ENCODE results near the gene DLG2.

Gene DLG2

DNA sequence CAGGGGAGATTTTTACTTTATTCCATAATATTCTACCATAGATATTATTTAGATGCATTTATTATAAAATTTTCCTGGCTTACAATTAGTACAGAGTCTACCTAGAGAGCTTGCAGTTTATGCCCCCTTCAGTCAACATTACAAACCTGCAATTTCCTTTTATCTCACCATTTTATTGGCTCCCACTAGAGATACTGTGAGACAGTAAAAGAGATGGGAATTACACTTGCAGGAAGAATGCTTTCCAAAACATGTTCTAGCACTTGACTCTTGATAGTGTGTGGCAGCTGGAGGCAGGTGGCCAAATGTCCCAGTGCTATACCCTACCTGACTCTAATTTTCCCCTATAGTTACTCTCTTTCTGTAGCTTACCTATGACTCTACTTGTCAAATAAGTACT is 863.2 kb downstream of the DLG2 start:
- no peaks in the 10 kb centered on the region for H3K4me1 ChIP-seq (ENCODE audit: control insufficient read depth in 1 of 2, insufficient read depth in 1 of 2, low read depth in 1 of 2, low read length in 1 of 2)
- no peak overlapping the region for H3K4me3 ChIP-seq (ENCODE audit: low read depth in 1 of 2, low read length in 1 of 2)
- H3K27me3 ChIP-seq, result no peaks in the 10 kb centered on the region
- TF ChIP-seq, protein P1, sequence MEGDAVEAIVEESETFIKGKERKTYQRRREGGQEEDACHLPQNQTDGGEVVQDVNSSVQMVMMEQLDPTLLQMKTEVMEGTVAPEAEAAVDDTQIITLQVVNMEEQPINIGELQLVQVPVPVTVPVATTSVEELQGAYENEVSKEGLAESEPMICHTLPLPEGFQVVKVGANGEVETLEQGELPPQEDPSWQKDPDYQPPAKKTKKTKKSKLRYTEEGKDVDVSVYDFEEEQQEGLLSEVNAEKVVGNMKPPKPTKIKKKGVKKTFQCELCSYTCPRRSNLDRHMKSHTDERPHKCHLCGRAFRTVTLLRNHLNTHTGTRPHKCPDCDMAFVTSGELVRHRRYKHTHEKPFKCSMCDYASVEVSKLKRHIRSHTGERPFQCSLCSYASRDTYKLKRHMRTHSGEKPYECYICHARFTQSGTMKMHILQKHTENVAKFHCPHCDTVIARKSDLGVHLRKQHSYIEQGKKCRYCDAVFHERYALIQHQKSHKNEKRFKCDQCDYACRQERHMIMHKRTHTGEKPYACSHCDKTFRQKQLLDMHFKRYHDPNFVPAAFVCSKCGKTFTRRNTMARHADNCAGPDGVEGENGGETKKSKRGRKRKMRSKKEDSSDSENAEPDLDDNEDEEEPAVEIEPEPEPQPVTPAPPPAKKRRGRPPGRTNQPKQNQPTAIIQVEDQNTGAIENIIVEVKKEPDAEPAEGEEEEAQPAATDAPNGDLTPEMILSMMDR (IDR thresholded peaks at IDR 0.05), result no peak
- no peaks in the 10 kb centered on the region for H3K9me3 ChIP-seq
- no peaks in the 10 kb centered on the region for H3K36me3 ChIP-seq
- no peak overlapping the region for H3K27ac ChIP-seq

DNA sequence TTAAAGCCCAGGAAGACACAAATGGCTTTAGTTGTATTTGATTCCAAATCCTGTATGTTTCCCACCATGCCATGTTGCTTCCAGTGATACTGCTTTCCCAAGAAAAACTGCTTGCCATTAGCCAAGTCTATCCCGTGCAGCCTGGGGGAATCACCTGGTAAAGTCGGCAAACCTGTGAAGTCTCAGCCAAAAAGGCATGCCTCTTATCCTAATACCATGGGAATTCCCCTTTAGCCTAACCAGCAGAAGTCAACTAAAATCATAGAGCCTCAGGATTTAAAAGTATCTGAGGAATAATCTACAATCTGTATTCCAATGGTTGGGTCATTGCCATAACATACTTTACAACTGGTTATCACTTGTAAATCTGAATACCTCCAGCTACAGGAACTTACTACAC is 869.4 kb downstream of the DLG2 start:
- Histone ChIP-seq H3K9me3 (no peaks in the 10 kb centered on the region), H3K36me3 (no peaks in the 10 kb centered on the region), H3K27ac (no peak overlapping the region), H3K4me1 (ENCODE audit: control insufficient read depth in 1 of 2, insufficient read depth in 1 of 2, low read depth in 1 of 2, low read length in 1 of 2) (no peaks in the 10 kb centered on the region), H3K27me3 (no peaks in the 10 kb centered on the region), H3K4me3 (ENCODE audit: low read depth in 1 of 2, low read length in 1 of 2) (no peak overlapping the region)
- TF ChIP-seq, protein P1 (IDR thresholded peaks at IDR 0.05), result no peak

DNA sequence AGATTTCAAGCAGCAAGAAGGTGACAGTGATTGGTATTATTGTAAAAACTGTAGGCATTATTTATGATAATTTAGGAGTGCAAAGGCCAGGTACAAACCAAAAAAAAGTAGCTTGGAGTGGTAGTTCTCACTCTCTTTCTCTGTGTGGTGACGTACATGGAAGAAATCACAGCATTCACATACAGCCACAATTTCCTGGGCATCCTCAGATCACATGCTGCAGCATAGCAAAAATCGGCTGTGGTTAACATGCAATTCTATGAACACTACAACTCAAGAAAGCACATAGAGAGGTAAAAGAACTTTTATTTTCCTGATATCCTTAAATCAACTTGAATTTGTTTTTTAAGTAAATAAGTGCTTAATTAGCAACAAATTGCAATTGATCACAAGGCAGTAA is 875.8 kb downstream of the DLG2 start:
- H3K4me1 ChIP-seq (ENCODE audit: control insufficient read depth in 1 of 2, insufficient read depth in 1 of 2, low read depth in 1 of 2, low read length in 1 of 2), result no peaks in the 10 kb centered on the region
- no peaks in the 10 kb centered on the region for H3K36me3 ChIP-seq
- TF ChIP-seq, protein P1 (IDR thresholded peaks at IDR 0.05), result no peak
- H3K9me3 ChIP-seq, result no peaks in the 10 kb centered on the region
- H3K4me3 ChIP-seq (ENCODE audit: low read depth in 1 of 2, low read length in 1 of 2), result no peak overlapping the region
- H3K27ac ChIP-seq, result no peak overlapping the region
- H3K27me3 ChIP-seq, result no peaks in the 10 kb centered on the region

DNA sequence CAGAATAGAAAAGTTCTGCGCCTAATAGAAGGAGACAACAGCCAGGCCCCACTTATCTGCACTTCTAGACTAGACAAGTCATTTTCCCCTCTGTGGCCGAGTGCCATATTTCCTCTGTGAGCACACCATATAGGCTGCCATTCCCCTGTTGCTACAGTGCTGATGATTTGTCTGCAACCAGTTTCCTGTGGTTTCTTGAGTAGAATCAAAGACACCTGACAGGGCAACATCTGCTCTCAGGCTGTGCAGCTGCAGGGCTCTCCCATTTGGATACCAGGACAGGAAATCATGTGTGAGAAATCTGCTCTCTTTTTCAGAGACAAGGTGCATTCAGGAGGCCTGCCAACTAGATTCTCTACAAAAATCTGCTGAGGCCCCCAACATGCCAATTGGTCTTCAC is 879.3 kb downstream of the DLG2 start:
- no peaks in the 10 kb centered on the region for H3K9me3 ChIP-seq
- H3K27ac ChIP-seq, result no peak overlapping the region
- TF ChIP-seq, protein P1 (IDR thresholded peaks at IDR 0.05), result no peak
- H3K4me3 ChIP-seq (ENCODE audit: low read depth in 1 of 2, low read length in 1 of 2), result no peak overlapping the region
- no peaks in the 10 kb centered on the region for H3K4me1 ChIP-seq (ENCODE audit: control insufficient read depth in 1 of 2, insufficient read depth in 1 of 2, low read depth in 1 of 2, low read length in 1 of 2)
- H3K36me3 ChIP-seq, result no peaks in the 10 kb centered on the region
- no peaks in the 10 kb centered on the region for H3K27me3 ChIP-seq

DNA sequence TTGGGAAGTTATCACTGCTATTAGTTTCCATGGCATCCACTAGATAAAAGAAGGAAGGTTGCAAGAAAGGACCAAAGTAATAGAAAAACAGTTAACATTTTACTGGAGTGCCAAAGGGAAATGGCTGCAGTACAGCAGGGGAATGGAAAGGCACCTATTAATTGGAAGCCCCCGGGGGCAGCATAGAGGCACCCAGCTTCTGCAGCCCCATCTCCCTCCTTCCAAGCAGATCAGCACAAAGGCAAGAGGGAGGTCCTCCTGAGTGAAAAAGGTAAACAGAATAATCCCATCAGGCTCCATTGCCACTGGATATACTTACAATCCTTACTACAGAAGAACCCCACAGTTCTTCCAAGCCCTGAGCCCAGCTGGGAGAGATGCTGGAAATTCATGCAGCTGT is 887.1 kb downstream of the DLG2 start:
- Histone ChIP-seq H3K27ac (no peak overlapping the region), H3K9me3 (no peaks in the 10 kb centered on the region), H3K36me3 (no peaks in the 10 kb centered on the region), H3K27me3 (no peaks in the 10 kb centered on the region), H3K4me3 (ENCODE audit: low read depth in 1 of 2, low read length in 1 of 2) (no peak overlapping the region), H3K4me1 (ENCODE audit: control insufficient read depth in 1 of 2, insufficient read depth in 1 of 2, low read depth in 1 of 2, low read length in 1 of 2) (no peaks in the 10 kb centered on the region)
- TF ChIP-seq, protein P1 (IDR thresholded peaks at IDR 0.05), result no peak

DNA sequence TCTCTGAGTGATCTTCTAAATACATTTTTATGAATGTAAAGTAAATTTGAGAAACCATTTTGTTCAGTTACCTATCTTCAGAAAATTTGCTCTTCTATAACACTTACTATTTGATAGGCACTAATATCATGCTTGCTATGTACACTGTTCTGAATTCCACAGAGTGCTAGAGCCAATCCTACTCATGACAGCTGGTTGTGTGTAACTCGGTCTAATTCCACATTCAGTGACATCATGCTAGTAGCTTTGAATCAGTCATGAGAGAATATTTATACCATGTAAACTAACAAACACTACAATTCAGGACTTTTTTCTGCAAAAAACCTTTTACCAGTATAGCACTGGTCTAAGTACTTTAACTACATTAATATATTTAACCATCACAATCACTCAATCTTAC is 902.9 kb downstream of the DLG2 start:
- no peak overlapping the region for H3K27ac ChIP-seq
- no peaks in the 10 kb centered on the region for H3K9me3 ChIP-seq
- H3K27me3 ChIP-seq, result peaks cover 42% of the 10 kb centered on the region
- no peak overlapping the region for H3K4me3 ChIP-seq (ENCODE audit: low read depth in 1 of 2, low read length in 1 of 2)
- TF ChIP-seq, protein P1 (IDR thresholded peaks at IDR 0.05), result no peak
- no peaks in the 10 kb centered on the region for H3K36me3 ChIP-seq
- H3K4me1 ChIP-seq (ENCODE audit: control insufficient read depth in 1 of 2, insufficient read depth in 1 of 2, low read depth in 1 of 2, low read length in 1 of 2), result peaks cover 0 to 4% of the 10 kb centered on the region in 2 experiments

All from neutrophil (primary cell).